ENCODE data around the gene SENP1.

SENP1 gene

DNA sequence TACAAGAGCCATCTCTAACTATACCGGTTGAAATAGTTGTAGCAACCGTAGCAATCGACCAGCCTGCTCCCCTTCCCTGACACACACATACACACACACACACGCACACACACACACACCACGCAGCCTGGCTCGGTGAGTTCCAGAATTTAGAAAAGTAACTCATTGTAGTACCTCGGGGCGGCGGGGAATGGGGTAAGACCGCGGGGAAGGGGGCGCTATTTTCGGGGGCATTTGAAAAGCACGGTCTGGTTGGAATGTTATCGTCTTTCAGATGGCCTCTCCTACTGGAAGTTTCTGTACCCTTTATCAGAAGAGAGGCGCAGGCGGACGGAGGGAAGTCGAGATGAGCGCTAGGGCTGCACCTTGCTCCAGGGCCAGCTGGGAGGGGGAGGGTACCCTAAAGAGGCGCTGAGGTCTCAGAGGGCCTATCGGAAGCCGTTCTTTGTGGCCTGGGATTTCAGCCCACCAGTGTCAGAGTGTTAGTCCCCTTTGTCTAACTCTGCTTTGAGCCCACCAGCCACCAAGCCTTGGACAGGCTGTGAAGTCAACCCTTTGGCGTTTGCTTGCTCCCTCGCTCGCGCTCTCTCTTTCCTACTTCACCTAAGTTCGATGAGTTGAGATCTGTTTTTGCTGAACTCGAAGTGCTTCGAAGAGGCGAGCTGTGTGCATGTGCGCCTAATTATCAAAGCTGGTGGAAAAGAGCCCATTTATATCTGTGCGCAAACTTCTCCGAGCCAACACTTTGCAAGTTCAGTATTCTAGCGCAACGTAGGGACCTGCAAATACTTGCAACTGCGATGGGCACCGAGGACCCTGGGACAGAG, 102.4 kb downstream of the SENP1 start:
- H3K27ac ChIP-seq: peak overlapping the region; percentile 28; the same call in 1 of the 2 replicates
- TF ChIP-seq, protein P1, sequence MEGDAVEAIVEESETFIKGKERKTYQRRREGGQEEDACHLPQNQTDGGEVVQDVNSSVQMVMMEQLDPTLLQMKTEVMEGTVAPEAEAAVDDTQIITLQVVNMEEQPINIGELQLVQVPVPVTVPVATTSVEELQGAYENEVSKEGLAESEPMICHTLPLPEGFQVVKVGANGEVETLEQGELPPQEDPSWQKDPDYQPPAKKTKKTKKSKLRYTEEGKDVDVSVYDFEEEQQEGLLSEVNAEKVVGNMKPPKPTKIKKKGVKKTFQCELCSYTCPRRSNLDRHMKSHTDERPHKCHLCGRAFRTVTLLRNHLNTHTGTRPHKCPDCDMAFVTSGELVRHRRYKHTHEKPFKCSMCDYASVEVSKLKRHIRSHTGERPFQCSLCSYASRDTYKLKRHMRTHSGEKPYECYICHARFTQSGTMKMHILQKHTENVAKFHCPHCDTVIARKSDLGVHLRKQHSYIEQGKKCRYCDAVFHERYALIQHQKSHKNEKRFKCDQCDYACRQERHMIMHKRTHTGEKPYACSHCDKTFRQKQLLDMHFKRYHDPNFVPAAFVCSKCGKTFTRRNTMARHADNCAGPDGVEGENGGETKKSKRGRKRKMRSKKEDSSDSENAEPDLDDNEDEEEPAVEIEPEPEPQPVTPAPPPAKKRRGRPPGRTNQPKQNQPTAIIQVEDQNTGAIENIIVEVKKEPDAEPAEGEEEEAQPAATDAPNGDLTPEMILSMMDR (conservative IDR thresholded peaks at IDR 0.05): no peak
- no peak for TF ChIP-seq ZFX (IDR thresholded peaks at IDR 0.05)

DNA sequence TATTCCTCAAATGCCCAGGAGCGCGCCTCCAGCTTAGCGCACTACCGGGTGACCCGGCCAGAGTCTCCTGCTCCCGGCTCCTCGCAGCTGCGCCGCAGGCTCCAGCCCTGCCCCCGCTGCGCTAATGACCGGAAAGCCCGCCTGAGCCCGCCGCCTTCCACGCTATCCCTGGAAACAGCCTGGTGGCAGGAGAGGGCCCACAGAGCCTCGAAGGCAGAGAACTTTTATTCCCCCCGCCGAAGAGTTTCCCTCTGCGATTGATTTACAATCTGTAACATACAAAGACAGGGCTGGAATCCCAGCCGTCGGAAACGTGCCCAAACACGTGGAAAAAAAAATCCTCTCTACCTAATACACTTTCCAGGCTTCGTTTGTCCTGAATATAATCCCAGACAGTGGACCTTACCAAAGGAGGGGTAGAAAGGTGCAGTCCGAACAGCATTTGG, 103.1 kb downstream of the SENP1 start:
- peak overlapping the region; percentile 28; the same call in 1 of the 2 replicates for H3K27ac ChIP-seq
- TF ChIP-seq ZFX (IDR thresholded peaks at IDR 0.05): no peak
- TF ChIP-seq, protein P1 (conservative IDR thresholded peaks at IDR 0.05): no peak

GRCh38 chr12:48002414-48002730, 103.5 kb downstream of the SENP1 start:
- TF ChIP-seq, protein P1 (conservative IDR thresholded peaks at IDR 0.05): no peak
- TF ChIP-seq ZFX (IDR thresholded peaks at IDR 0.05): no peak
- peak overlapping the region; percentile 28; the same call in 1 of the 2 replicates for H3K27ac ChIP-seq

- TF ChIP-seq ZFX (IDR thresholded peaks at IDR 0.05): no peak
- TF ChIP-seq, protein P1 (conservative IDR thresholded peaks at IDR 0.05): no peak
- peak overlapping the region; percentile 28 for H3K27ac ChIP-seq
Measured at GRCh38 chr12:48001505-48002413, 104.1 kb downstream of the SENP1 start.

GRCh38 chr12:48000878-48001504, 104.9 kb downstream of the SENP1 start:
- no peak for TF ChIP-seq ZFX (IDR thresholded peaks at IDR 0.05)
- TF ChIP-seq, protein P1 (conservative IDR thresholded peaks at IDR 0.05): no peak; the same call in 1 of the 2 replicates
- peak overlapping the region; percentile 28 for H3K27ac ChIP-seq

GRCh38 chr12:47999816-48000215, 106.1 kb downstream of the SENP1 start:
- no peak for TF ChIP-seq ZFX (IDR thresholded peaks at IDR 0.05)
- TF ChIP-seq, protein P1 (conservative IDR thresholded peaks at IDR 0.05): no peak
- no peak overlapping the region for H3K27ac ChIP-seq
